ENCODE measurements around the gene CSRNP2. TPM values are rescaled to one million over a fixed set of nuclear protein-coding genes. Genes with fewer than 3 reads are reported as not detected.

The CSRNP2 gene
- total RNA-seq, 1 experiment from 2014 or later, result 18.1 TPM

DNA sequence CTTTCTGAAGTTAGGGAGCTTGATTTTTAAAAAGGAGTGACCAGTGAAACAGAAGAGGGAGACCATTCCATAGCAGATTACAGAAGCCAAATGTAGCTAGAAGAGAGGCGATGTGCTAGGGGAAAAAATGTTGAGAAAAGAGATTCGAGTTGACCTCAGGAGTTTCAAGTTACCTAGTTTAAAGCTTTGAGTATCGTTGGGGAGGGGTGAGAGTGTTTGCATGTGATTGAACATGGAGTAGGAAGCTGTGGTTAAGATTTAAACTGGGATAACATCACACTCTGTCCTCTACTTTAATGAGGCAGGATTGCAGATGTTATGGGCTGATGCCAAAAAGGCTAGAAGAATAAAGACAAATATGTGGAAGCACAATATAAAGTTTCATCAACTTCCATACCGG is 31.6 kb downstream of the CSRNP2 start:
- no peak overlapping the region for H3K27ac Mint-ChIP-seq (ENCODE audit: unreplicated experiment)
- no peaks in the 10 kb centered on the region for H3K27me3 Mint-ChIP-seq (ENCODE audit: unreplicated experiment)
- H3K4me1 Mint-ChIP-seq (ENCODE audit: low read depth, unreplicated experiment), result no peaks in the 10 kb centered on the region
- TF ChIP-seq, protein P1, sequence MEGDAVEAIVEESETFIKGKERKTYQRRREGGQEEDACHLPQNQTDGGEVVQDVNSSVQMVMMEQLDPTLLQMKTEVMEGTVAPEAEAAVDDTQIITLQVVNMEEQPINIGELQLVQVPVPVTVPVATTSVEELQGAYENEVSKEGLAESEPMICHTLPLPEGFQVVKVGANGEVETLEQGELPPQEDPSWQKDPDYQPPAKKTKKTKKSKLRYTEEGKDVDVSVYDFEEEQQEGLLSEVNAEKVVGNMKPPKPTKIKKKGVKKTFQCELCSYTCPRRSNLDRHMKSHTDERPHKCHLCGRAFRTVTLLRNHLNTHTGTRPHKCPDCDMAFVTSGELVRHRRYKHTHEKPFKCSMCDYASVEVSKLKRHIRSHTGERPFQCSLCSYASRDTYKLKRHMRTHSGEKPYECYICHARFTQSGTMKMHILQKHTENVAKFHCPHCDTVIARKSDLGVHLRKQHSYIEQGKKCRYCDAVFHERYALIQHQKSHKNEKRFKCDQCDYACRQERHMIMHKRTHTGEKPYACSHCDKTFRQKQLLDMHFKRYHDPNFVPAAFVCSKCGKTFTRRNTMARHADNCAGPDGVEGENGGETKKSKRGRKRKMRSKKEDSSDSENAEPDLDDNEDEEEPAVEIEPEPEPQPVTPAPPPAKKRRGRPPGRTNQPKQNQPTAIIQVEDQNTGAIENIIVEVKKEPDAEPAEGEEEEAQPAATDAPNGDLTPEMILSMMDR (IDR thresholded peaks at IDR 0.05; ENCODE audit: unreplicated experiment), result no peak
- no TSS peak for BruUV-seq (replicated peaks)
- CTCF ChIA-PET, result interaction anchor here (0.6 kb wide), 1 partner anchor 960 kb away, joined by 3 read pairs; no protein-coding TSS in a partner anchor
- no peaks in the 10 kb centered on the region for H3K9me3 Mint-ChIP-seq (ENCODE audit: low read depth, unreplicated experiment)
- no peak overlapping the region for H3K4me3 Mint-ChIP-seq (ENCODE audit: low read depth, unreplicated experiment)
- DNase-seq, result no peak
- intact Hi-C loops (cut with micrococcal nuclease; ENCODE audit: unreplicated experiment), result no loop called here
- peaks cover 25% of the 10 kb centered on the region for H3K36me3 Mint-ChIP-seq (ENCODE audit: insufficient read depth, unreplicated experiment)

DNA sequence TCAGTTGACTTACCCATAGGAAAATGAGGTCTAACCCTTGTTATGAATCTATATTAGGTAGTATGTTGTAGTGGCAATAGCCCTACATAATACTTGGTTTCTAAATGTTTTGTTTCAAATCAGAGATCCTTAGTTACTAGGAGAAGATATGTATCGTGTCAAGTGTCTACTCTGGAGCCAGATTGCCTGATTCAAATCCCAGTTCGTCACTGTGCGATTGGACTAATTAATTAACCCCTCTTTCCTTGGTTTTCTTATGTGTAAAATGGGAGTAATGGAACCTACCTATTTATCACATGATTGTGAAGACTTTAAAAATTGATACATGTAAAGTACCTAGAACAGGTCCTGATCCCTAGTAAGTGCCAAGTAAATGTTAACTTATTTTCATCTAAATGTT is 33.9 kb downstream of the CSRNP2 start:
- no peaks in the 10 kb centered on the region for H3K9me3 Mint-ChIP-seq (ENCODE audit: low read depth, unreplicated experiment)
- DNase-seq, result no peak
- H3K36me3 Mint-ChIP-seq (ENCODE audit: insufficient read depth, unreplicated experiment), result peaks cover 25% of the 10 kb centered on the region
- no peaks in the 10 kb centered on the region for H3K27me3 Mint-ChIP-seq (ENCODE audit: unreplicated experiment)
- H3K4me1 Mint-ChIP-seq (ENCODE audit: low read depth, unreplicated experiment), result no peaks in the 10 kb centered on the region
- TF ChIP-seq, protein P1 (IDR thresholded peaks at IDR 0.05; ENCODE audit: unreplicated experiment), result no peak
- BruUV-seq (replicated peaks), result no TSS peak
- intact Hi-C loops (cut with micrococcal nuclease; ENCODE audit: unreplicated experiment), result no loop called here
- CTCF ChIA-PET, result no interaction called here
- peak overlapping the region; percentile 88 for H3K4me3 Mint-ChIP-seq (ENCODE audit: low read depth, unreplicated experiment)
- no peak overlapping the region for H3K27ac Mint-ChIP-seq (ENCODE audit: unreplicated experiment)

DNA sequence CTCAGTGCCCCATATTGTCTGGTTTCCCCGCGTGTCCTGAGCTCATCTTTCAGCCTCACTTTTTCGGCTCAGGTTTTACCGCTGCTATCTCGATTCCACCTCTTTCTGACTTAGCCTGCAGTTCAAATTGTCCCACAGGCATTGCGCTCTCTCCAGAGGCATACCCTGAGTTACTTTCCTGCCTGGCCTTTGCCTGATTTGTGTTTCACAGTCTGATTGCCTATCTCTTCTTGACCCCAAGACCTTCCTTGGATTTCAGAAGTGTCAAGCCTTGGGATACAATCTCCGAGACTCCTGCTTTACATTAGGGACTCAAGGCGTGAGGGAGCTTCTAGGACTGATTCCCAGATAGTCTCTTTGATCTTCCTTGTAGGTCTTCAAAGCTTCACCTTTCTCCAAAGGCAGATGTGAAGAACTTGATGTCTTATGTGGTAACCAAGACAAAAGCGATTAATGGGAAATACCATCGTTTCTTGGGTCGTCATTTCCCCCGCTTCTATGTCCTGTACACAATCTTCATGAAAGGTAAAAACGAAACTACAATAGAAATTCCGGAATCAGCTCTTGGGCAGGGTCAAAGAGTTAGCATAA is 34.6 kb downstream of the CSRNP2 start:
- TF ChIP-seq, protein P1 (IDR thresholded peaks at IDR 0.05; ENCODE audit: unreplicated experiment), result no peak
- Mint-ChIP-seq H3K4me3 (ENCODE audit: low read depth, unreplicated experiment) (peak overlapping the region; percentile 88), H3K36me3 (ENCODE audit: insufficient read depth, unreplicated experiment) (peaks cover 25% of the 10 kb centered on the region), H3K4me1 (ENCODE audit: low read depth, unreplicated experiment) (no peaks in the 10 kb centered on the region), H3K27ac (ENCODE audit: unreplicated experiment) (peak overlapping the region; percentile 96), H3K27me3 (ENCODE audit: unreplicated experiment) (no peaks in the 10 kb centered on the region), H3K9me3 (ENCODE audit: low read depth, unreplicated experiment) (no peaks in the 10 kb centered on the region)
- TSS peak; percentile 73 for BruUV-seq (replicated peaks)
- no peak for DNase-seq
- intact Hi-C loops (cut with micrococcal nuclease; ENCODE audit: unreplicated experiment), result no loop called here
- CTCF ChIA-PET, result interaction anchor here (0.8 kb wide), 1 partner anchor 50 kb away, joined by 4 read pairs; no protein-coding TSS in a partner anchor

DNA sequence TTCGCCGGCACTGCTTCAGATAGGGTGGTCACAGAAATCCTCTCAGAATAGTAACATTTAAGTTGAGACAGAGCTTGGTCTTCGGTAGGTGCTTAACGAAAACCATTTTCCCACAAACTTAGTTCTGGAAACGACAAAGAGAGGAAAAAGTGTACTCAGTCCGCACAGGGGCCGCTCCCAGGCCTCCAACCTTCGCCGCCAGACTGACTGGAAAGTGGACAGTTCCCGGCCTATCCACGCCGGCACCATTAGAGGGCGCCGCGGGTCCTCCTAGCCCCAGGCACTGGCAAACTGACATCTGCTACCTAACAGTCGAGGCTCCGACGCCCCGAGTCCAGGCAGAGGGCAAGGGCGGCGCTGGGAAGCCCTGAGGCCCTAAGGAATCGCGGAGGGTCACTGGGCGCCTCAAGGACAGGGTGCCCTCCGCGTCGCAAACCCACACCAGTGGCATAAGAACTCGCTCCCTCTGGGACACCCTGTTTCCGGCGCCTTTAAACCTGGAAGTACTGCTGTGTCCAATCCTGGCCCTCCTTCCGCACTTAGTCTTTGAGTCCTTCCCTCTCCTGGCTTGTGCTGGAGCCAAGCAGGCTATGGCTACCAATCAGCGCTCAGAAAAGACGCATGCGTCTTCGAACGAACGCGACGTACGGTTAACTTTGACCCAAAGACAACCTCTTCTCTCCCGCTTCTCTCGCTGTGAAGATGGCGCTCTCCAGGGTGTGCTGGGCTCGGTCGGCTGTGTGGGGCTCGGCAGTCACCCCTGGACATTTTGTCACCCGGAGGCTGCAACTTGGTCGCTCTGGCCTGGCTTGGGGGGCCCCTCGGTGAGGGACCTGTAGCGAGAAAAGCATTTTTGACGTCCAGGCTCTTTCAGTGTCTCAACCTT is 35.5 kb downstream of the CSRNP2 start, which contains the start of gene LETMD1:
LETMD1 (plus strand) TSS at position 673 of the 886 bp plus-strand sequence; CDS start at position 703, 30 bp downstream.
- no peaks in the 10 kb centered on the region for H3K27me3 Mint-ChIP-seq (ENCODE audit: unreplicated experiment)
- H3K27ac Mint-ChIP-seq (ENCODE audit: unreplicated experiment), result peak within 1 kb of the TSS; percentile 96
- CTCF ChIA-PET, result interaction anchor here (0.8 kb wide), 1 partner anchor 51 kb away, joined by 4 read pairs; no protein-coding TSS in a partner anchor
- H3K4me1 Mint-ChIP-seq (ENCODE audit: low read depth, unreplicated experiment), result no peaks in the 10 kb centered on the region
- peak; percentile 85 for DNase-seq
- intact Hi-C loops (cut with micrococcal nuclease; ENCODE audit: unreplicated experiment), result no loop called here
- no peaks in the 10 kb centered on the region for H3K9me3 Mint-ChIP-seq (ENCODE audit: low read depth, unreplicated experiment)
- peaks cover 25% of the 10 kb centered on the region for H3K36me3 Mint-ChIP-seq (ENCODE audit: insufficient read depth, unreplicated experiment)
- peak within 1 kb of the TSS; percentile 88 for H3K4me3 Mint-ChIP-seq (ENCODE audit: low read depth, unreplicated experiment)
- TF ChIP-seq, protein P1 (IDR thresholded peaks at IDR 0.05; ENCODE audit: unreplicated experiment), result peak; percentile 66
- TSS peak; percentile 89 for BruUV-seq (replicated peaks)
